HT1080 (cell line): ENCODE results near the gene TSPAN9. TPM values are rescaled to one million over a fixed set of nuclear protein-coding genes. Genes with fewer than 3 reads are reported as not detected.

Experiments used
- DNase-seq: peaks from one replicate; pipeline ENCODE4 v3.0.0-alpha.2; 2015; ENCODE audit warnings: low read depth
- total RNA-seq: library from RNA; depleted of rRNA; stranded (reverse); fragments of >200 nt; shearing (Covaris generic); gene quantifications from 2 replicates; pipeline ENCODE4 v1.2.3, GENCODE V29; 2014

The TSPAN9 gene
- total RNA-seq, 1 experiment from 2014 or later: 18.5 TPM

DNA sequence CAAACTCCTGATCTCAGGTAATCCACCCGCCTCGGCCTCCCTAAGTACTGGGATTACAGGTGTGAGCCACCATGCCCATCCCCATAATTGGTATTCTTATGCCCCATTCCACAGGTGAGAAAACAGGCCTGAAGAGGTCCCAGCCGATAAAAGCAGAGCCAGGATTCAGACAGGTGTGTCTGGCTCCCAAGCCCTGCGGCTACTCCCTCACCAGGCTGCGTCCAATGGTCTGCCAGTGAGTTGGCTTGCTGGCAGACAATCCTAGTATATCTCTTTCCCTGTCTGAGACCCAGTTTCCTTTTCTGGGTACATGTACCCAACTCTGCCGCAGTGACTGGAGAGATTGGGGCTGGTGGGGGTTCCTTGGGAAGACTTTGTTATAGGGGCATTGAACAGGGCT is 1.9 kb upstream of the TSPAN9 start:
- no peak for DNase-seq

DNA sequence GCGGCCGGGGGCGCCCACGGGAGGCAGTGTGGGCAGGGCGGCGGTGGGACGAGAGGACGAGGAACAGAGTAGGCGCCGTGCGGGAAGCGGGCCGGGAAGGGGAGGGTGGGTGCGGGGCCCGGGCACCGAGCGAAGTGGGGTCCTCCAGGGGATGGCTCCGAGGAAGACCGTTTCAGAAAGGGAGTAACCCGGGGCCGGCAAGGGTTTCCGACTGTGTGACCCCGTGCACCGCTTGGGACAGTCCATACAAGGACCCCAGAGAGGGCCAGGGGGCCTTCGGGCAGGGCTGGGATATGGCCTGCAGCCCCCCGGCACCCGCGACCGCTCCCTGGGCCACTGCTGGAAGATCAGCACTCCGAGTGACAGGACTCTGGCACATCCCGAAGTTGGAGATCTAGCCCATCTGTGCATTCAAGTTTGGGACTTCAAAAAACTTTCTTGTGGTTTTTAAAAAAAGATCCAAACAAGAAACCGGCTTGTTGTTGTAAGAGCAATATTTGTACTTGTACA is 448 bp downstream of the TSPAN9 start:
- DNase-seq: peak; percentile 24

DNA sequence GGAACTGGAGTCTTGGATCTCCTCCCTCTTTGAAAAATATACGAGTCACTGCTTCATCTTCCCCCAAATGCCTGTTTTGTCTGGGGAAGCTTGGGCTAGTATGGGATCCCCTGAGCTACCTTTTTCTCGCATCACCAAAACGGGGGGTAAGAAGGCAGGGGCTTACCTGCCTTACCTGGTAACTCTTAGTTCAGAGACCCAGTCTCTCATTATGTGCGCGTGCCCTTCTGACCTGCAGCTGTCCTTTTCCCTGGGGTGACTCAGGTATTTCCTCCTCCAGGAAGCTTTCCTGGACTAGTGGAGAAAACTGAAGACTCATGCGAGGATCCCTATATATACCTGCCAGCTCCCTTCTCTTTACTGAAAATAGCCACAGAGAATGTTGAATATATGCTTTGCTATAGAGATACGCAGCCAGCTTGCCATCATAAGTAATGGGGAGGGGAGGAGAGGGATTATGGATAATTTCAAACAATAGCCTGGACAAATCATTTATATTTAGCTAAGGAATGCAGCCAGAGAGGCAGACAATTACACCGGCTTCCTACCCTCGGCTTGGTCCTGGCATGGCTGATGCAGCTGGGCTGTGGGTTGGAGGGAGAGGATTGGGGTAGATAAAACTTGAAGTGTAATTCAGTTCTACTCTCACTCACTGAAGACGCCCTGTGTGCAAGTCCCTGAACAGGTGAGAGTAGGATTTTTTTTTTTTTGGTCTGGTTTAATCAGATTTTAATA is 1.1 kb downstream of the TSPAN9 start:
- DNase-seq: no peak

DNA sequence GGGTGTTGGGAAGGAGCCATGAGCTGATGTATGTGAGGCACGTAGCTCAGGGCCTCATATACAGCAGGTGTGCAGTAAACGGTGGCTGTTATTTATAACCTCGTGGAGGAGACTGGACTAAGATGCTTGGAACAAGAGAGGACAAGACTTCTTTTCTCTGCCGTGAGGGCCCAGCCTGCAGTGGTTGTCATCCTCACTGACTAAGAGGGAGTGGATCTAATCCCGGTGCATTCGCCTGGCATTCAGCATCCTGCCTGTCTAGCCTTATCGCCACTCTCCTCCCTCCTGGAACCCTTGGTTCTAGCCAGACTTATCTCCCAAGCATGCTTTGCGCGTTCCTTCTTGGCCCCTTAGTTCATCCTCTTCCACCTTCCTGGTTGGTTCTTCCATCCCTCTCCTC is 3.9 kb downstream of the TSPAN9 start:
- no peak for DNase-seq

DNA sequence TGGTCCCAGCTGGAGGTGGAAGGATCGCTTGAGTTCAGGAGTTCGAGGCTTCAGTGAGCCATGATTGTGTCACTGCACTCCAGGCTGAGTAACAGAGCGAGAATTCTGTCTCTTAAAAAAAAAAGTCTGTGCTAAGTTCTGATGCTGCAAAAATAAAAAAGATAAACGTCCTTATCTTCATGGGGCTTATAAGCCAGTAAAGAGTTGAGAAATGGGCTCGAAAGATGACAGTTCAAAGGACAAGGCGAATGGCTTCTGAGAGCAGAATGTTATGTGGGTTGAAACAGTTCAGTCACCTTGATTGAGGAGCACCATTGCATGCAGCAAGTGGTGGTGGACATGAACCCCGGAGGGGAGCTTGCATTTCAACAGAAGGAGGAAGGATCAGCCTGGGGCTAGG is 4.7 kb downstream of the TSPAN9 start:
- DNase-seq: no peak

DNA sequence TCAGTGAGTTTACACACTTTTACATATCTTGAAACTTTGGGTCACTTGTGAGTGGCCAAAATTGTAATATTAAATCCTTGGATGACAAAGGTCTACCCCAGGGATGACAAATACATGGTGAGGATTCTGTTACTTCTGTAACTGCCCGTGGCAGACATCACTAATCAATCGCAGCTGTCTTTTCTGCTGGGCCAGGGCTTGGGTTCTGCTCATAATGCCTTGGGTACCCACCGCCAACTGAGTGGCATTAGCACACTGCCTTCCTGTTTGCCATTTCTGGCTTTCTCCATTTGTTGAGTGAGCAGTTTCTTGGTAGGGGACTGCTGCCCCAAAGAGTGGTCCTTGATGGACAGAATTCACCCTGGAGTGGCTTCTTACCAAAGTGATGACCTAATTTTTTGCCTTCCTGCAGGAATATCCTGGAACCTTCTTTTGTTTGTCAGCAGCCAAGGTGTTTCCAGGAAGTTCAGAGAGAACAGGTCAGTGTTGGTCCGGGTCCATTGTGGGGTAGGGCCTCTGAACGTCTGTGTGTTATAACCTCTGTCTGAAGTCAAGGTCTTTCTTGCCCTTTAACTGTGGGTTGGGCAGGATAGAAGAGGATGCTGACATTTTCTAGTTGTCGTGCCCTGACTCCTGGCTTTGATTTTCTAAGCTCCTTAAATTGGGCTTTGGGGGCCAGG is 6.2 kb downstream of the TSPAN9 start:
- DNase-seq: no peak

DNA sequence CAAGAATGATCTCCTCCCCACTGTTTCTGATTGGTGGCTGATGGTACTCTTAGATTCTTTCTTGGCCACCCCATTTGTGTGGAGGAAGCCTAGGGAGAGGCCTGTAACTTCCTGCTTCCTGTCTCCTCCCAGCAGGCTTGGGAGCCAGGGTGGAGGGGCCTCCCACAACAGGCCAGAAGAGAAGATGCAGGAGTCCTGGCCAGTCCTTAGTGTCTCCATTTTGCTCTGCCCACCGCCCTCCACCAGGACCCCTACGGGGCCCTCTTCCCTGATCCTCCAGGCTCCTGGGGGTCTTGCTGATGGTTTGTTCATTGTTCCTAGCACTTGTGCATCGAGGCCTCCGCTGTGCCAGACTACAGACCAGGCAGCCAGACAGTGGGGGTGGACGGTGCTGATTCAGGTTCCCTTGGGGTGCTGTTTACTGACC is 6.8 kb downstream of the TSPAN9 start:
- peak; percentile 39 for DNase-seq

DNA sequence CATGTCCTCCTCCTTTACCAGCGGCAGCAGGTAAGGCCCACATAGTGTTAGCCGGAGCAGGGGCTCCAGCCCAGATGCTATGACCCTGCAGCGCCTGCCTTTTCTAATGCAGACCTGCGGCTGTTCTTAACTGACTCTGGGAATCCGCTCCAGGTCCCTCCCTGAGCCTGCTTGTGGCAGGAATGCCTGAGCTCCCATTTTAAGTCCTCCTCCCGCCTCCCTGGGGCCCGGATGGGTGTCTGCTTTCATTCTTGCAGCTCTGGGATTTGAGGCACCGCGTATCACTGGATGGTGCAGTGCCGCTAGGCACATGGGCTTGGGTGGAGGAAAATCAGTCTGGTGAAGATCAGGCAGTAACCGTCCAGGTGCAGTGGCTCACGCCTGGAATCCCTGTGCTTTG is 7.6 kb downstream of the TSPAN9 start:
- DNase-seq: no peak

DNA sequence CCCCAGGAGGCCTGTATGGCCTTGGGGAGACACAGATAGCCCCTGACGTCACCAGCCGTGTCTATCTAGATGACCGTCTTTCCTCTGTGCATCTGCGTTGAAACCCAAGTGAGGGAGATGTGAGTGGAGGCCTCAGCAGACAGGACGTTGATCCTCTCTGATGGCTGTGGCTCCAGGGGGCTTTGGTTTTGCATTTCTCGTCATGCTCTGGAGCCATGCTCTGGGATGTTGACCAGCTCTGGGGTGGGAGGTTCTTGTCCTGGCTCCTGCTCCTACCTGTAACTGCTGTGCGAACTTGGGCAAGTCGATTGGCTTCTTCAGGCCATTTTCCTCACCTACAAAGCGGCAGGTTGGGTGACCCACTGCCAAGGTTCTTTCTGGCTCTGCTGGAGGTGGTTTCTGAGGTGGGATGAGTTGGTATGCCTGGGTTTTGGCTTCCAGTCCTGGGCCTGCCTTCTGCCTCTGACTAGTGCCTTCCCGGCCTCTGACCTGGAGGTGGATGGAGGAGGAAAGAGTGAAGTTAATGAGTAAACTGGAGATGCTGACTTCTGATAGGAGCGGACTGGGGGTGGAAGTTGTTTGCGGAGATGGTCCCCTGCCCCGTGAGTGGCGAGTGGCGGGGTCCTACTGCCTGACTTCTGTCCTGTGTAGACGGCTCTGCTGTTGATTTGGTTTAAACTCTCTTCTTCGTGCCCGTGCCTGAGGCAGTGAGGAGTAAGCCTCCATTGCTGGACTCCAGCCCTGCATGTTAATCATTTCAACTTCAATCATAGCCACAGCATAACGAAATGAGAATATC is 8.4 kb downstream of the TSPAN9 start:
- no peak for DNase-seq

DNA sequence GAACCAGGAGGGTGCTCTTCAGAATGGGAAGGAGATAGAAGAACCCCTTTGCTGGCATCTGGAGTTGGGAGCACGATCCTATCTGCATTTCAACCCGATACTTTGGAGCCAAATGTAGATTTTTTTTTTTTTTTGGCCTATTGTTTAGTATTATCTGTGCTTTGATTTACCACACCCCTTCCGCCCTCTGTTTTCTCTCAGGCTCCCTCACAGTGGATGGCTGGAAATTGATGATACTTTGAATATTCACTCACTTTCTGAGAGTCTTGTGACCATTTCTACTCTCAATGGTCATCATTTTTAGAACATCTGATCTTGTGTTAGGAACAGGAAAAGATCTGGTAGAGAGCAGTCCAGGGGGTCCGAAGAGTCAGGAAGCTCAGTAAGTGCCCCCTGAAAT is 9.0 kb downstream of the TSPAN9 start:
- no peak for DNase-seq

DNA sequence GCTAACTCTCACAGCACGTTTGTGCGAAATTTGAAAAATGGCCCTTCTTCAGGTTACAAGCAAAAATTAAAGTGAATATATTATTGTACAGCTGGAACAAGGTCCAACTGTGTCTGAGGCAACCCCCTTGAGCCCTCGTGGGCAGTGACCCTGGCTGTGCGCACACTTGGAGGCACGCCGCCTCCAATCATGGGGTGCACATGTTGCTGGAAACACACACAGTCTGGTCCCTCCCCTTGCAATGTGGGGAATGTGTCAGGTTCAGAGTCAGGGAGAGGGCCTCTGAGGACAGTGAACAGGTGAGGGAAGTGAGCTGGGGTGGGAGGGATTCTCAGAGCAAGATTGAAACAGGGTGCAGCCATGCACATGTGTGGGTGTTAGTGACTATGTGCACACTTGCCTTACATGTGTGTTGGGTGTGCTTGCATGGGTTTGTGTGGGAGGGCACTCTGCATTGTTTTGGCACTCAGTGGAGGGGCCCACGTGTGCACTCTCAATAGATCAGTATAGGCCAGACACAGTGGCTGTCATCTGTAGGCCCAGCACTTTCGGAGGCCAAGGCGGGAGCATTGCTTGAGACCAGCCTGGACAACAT is 9.6 kb downstream of the TSPAN9 start:
- DNase-seq: no peak

DNA sequence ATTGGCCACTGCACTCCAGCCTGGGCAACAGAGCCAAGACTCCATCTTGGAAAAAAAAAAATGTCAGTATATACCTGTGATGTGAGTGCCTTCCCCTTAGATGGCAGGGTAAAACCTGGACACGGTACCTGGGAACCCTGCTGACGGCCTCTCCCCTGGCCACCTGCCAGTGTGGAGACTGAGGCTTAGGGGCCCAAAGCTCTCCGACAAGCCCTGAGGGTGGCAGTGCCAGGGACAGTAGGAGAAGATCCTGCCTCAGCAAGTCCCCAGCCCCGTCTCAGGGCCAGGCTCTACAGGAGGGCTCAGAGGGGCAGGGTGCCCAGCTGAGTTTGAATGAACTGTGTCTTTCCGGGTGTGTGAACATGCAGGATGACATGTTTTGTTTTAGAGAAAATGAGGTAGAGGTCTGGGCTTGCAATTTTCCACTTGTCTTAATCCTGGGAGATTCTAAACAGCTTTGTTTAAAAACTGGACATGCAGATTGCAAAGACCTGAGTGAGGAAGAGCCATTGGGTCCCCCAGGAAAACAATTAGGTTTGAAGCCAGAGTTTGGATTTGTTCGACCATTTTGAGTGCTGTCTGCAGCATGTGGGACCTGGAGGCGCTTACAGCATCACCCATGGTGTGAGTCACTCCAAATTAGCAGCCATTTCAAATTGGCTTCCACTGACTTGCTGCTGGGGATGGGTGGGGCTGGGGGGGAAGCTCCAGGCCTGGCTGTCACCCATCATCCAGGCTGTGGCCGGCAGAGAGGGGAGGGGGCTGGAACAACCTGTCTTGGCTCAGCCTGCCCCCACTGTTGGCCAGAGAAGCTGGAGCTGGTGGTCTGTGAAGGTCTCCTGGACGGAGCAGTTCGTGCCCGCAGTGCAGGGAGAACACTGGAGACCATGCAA is 10.8 kb downstream of the TSPAN9 start:
- DNase-seq: no peak

DNA sequence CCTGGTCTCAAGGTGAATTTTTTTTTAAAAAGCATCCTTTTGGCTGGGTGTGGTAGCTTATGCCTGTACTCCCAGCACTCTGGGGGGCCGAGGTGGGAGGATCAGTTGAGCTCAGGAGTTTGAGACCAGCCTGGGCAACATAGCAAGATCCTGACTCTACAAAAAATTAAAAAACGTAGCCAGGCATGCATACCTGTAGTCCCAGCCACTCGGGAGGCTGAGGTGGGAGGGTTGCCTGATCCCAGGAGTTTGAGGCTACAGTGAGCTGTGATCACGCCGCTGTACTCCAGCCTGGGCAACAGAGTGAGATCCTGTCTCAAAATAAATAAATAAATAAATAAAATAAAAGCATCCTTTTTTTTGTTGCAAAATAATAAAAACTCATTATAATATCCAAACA is 12.4 kb downstream of the TSPAN9 start:
- DNase-seq: no peak

DNA sequence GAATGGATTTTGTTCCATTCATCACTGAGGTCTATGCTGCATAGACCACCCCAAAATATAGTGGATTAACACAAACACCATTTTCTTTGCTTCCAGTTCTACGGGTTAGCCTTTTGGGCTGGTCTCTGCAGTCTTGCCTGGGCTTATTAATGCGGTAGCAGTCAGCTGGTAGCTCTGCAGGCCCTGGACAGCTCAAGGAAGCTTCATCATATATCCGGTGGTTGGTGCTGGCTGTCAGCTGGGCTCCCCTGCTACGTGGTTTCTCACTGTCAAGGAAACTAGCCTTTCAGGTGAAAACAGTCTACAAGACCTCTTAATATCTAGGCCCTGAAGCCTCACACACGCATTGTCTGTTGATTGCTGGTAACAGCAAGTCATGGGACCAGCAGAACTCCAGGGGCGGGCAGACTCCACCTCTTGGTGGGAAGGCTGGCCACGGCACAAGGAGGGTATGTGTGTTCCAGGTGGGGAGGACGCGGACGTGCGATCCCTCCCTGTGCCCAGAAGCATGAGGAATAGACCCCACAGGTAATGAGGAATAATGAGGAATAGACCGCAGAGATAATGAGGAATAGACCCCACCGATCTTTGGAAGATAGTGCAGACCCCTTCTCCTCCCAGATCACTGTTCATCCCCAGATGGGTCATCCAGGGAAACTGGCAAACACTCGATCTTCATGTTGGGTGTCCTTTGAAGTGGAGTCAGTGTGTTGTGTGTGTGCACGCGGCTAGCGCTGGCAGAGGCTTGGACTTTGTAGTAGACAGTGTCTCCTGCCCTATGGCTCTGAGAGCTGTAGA is 13.3 kb downstream of the TSPAN9 start:
- DNase-seq: no peak

DNA sequence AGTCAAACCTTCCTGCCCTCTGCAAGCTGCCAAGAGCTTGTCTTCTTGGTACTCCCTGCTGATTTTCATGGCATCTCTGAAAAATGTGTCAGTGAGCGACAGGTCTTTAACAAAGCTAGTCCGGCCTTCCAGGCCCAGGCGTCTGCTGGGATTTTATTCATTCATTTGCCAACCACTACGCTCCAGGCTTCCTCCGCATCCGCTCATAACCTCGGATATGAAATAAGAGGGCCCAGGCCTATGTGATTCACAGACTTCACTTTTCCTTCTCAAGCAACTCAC is 13.8 kb downstream of the TSPAN9 start:
- DNase-seq: no peak

DNA sequence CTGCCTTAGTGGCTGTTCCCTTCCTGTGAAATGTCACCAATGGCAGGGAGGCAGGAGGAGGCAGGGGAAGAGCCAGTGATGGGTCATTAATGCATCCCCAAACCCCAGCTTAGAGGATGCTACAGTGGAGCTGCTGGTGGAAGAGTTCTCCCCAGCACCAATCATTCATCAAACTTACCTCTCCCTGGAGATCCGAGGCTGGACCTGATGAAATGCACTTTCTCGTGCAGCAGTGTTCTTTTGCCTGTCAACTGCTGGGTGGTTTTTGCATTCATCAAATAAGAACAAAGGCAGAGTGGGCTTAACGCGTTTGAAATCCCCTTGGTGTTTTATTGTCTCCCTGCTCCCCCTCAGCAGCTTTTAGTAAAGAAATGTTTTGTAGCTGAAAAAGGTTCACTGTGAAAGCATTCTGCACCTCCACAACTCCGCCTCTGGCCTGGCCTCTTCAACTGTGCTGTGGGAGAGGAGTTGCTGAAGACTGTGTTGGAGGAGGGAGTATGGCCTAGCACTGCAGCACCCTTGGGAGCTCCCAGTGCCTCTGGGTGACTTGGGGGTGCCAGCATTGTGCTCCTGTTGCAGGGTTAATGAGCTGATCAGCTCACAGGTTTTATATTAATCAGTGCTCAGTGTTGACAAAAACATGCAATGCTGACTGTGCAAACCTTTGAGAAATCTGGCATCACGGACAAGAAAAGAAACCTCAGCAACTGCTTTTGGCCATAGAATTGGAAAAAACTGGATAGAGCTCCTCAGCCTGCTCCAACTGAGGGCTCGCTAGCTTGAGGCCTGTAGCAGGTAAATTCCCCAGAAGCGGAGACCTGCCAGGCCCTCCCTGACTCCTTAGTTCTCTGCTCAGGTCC is 14.4 kb downstream of the TSPAN9 start:
- no peak for DNase-seq

DNA sequence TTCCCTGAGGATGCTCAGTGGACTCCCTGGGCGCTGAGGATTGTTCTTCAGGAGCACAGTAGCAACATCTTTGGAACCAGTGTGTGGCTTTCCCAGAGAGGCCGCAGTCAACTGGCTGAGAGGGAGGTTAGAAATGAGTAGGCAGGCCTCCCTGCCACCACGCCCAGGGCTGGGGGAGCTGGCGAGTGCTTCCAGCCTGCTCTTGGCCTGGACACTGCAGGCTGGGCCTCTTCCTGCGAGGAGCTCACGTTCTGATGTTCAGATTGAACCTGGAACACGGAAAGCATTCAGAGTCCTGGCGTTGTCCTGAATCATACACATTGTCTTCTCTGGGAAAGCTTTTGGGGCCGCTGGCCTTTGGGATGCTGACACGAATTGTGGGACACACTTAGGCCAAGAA is 15.6 kb downstream of the TSPAN9 start:
- no peak for DNase-seq

DNA sequence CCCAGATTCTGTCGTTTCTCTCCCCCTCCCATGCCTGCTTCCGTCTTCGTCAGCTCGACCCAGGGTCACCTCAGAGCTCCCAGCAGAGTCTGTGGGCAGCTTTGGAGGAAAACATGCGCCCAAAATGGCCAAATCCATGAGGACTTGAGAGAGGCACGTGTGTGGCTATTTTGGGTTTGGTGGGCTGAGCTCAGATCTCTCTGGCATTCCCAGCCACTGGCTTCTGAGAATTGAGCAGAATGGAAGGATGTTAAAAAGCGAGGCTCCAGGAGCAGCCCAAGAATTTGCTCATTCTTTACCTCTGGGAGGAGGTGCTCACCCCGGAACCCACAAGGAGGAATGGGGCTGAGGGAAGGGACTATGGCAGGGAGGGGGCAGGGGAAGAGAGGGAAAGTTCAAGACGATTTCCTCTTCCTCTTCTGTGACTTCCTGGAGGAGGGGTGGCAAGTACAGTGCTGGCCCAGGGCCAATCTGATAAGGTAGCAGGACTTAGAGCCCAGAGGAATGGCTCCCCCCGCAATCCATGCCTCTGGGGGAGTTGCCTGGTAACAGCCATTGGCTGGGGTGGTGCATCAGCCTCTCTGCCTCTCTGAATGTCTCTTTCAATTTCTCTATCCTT is 20.1 kb downstream of the TSPAN9 start:
- peak; percentile 56 for DNase-seq

DNA sequence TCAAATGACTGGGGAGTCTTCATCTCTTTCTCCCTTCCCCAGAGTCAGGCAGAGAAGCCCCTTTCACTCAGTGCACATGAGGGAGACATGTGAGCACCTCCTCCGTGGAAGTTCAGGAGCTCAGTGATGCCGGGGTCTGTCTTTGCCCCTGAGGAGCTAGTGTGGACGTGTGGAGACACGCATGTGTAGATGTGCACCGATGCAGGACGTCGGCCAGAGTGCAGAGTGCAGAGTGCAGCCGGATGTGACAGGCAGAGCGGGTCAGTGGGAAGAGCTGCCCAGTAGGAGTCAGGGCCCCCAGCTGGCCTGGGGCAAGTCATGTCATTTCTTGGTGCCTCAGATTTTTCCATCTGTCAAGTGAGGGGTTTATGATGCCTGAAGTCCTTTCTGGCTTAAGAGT is 20.7 kb downstream of the TSPAN9 start:
- DNase-seq: no peak
